Measurements from ENCODE around the gene DISP2.

Gene DISP2

DNA sequence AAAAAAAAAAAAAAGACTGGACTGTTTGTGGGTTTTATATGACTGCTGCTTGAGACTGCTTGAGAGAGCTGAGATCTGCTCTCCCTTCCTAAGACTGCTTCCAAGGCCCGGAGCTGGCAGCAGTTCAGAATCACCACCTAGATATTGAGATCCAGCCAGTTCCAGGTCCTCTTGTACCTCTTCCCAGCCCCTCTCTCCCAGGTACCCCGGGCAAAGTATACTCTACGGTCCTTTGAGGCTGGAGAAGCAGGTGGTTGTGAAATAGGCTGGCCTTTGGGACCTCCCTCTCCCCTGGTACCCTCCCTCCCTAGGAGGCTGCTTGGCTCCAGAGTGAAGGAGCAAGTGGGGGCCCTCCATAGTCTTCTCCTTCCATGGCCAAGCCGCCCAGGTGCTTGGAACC lies 70.2 kb downstream of the DISP2 start:
- DNase-seq = no peak
